ELF-1 (cell line): ENCODE results near the gene HIVEP3.
"Not testable (repeated sequence)": the region's sequence is repeated elsewhere in the genome, so short reads cannot be mapped to it uniquely, and the experiment has no call there.

ENCODE experiments used
- DNase-seq: peaks from one replicate; pipeline ENCODE4 v3.0.0-alpha.2; 2016; ENCODE audit warnings: low read depth, low spot score

Gene HIVEP3

DNA sequence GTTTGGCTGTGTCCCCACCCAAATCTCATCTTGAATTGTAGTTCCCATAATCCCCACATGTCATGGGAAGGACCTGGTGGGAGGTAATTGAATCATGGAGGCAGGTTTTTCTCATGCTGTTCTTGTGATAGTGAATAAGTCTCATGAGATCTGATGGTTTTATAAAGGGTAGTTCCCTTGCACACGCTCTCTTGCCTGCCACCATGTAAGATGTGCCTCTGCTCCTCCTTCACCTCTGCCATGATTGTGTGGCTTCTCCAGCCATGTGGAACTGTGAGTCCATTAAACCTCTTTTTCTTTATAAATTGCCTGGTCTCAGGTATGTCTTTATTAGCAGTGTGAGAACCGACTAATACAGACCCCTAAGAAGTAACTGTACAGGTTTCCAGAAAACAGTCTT, 2.5 kb upstream of the HIVEP3 start:
- DNase-seq = not testable (repeated sequence)

- no peak for DNase-seq
Measured at GRCh38 chr1:41920658-41921057, 1.9 kb upstream of the HIVEP3 start.

GRCh38 chr1:41919764-41920397, 1.2 kb upstream of the HIVEP3 start:
- peak; percentile 39 for DNase-seq

- no peak for DNase-seq
Measured at GRCh38 chr1:41919131-41919530, 409 bp upstream of the HIVEP3 start.

GRCh38 chr1:41917835-41918449, 780 bp downstream of the HIVEP3 start:
- peak; percentile 50 for DNase-seq

DNA sequence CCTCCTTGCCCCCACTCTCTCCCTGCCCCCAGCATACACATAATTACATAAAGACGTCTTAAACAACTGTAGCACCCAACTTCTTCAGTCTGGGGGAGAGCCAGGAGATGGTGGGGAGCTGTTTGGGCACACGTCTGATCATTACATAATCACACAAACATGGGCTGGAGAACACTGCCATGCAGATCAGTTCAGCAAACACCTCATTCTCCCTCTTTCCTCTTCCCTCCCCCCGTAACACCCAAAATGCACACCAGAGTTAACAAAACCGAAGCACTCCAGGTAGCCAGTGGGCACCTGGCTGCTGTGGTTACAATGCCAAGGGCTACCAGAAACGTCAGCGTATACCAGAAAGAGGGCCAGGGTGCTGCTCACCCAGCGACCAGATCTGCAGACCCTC, 1.6 kb downstream of the HIVEP3 start:
- no peak for DNase-seq

- no peak for DNase-seq
Measured at GRCh38 chr1:41915786-41916571, 2.7 kb downstream of the HIVEP3 start.

- no peak for DNase-seq
Measured at GRCh38 chr1:41914516-41914915, 4.2 kb downstream of the HIVEP3 start.

GRCh38 chr1:41913014-41913413, 5.7 kb downstream of the HIVEP3 start:
- DNase-seq = no peak

GRCh38 chr1:41908288-41908895, 10.3 kb downstream of the HIVEP3 start:
- DNase-seq = no peak

DNA sequence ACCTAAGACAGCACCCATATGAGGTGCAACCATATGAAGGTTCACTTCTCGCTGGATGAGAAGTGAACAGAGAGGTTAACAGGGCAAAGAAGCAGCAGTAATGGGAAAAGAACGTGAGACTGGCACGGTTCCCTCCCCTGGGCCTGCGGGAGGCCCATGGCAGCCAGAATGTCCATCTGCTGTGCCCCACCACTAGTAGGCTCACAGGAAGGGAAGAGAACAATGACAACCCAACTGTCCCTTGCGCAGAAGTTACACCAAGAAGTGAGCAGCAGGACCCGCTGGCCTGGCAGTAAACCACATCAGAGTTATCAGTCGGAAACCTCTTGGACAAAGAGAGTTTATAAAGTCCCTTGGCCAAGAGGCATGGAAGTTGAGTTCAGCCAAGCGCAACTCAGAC, 11.3 kb downstream of the HIVEP3 start:
- no peak for DNase-seq

GRCh38 chr1:41906943-41907342, 11.8 kb downstream of the HIVEP3 start:
- DNase-seq = no peak

DNA sequence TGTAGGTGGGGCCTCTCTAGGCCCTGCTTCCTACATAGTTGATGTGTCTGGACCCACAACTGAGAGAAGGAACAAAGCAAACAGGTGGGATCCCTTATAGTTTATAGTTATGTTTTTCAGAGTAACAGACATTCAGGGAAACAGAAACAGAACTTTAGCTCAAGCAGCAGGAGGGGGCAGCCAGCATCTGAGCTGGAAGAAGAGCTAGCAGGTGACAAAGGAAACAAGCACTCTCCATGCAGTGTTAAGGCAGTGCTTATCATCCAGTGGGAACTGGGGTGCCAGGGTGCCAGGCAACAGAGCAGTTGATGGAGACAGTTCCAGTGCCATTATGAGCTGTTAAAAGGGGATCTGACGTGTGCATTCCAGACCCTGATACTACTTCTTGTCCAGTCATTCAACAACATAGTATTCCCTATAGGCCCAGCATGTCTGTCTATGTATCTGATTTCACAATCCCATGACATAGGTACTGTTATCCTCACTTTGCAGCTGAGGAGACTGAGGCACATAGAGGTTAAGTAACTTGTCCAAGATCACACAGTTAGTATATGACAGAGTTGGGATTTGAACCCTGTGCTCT, 13.5 kb downstream of the HIVEP3 start:
- no peak for DNase-seq

GRCh38 chr1:41902664-41903063, 16.1 kb downstream of the HIVEP3 start:
- DNase-seq = no peak

- DNase-seq = peak; percentile 78
Measured at GRCh38 chr1:41902159-41902577, 16.6 kb downstream of the HIVEP3 start.

- no peak for DNase-seq
Measured at GRCh38 chr1:41901551-41901950, 17.2 kb downstream of the HIVEP3 start.

DNA sequence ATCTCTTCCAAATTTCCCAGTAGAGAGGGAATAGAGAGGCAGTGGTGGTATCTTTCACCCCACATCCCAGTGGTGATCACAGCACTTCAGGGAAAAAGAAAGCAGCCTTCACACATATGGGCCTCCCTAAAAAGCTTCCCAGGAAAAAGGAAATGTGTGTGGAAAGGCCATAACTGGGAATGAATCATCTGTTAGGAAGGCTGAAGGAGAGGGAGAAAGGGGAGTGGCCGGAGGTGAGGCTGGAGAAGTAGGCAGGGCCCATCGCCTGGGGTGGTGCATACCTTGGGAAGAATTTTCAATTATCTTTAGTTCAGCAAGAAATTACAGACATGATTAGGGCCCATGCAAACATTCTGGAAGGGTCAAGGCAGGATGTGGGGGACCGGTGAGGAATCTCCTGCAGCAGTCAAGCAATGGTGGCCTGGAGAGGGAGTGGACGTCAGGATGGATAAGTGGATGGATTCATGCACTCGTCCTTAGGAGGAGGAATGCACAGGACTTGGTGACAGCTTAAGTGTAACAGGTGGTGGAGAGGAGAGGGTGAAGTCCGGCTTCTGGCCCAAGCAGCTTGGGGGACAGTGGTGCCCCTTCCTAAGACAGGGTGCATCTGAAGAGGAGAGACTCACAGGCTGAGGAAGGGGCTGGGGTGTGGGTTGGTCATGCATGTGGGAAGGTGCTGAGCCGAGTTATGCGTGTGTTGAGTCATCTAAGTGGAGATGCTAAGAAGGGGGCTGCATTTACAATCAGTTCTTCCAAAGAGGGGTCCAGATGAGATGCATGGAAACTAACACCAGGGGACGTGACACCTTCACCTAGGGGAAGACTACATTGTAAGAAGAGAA, 17.9 kb downstream of the HIVEP3 start:
- peak; percentile 52 for DNase-seq

DNA sequence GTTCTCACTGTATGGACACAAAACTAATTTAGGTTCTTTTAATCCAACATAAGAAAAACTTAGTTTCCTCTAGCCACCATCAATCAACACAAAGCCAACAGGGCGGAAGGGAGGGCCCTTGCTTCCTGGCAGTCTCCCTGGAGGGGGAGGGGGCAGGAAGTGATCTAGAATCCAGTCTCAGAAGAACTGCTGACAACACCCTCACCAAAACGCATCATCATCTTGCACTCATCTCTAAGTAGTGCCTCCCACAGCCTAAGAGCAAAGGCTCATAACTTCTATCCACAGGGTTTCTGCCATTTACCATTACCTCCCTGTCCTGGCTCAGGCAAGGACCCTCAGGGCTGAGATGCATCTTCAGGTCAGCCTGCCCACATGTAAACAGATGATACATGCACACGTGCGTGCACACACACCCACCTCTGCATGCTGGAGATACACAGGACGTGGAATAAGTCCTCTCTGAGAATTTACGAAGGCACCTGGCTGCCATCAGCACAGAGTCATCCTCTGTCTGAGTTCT, 20.5 kb downstream of the HIVEP3 start:
- DNase-seq = no peak

- no peak for DNase-seq
Measured at GRCh38 chr1:41895552-41895951, 23.2 kb downstream of the HIVEP3 start.

DNA sequence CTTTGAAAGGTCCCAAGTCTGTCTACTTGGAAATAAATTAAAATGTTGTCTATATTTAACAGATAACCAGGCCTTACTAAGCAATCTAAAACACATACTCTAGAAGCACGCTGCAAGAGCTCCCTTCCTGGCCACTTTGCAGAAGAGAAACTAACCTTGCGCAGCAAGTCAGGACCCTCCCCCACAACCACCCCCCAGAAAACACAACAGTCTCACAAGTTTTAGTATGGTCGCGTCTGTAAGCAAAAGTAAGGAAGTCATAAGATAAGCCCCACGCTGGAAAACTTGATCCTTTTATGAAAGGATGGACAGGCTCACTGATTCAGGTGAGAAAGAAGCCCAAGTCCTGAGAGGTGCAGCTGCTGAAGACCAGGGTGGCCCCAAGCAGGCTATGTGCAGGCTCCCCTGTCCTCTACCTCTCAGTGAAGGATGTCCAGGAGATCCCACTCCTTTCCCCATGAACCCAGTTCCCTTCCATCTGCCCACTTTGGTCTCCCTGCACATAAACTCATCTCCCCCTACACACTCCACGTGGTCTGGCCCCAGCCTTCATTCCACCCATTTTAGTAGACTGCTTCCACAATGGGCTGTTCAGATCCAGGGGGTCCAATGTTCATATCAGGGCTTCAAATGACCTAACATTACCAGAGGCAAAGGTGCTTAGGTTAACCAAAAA, 23.8 kb downstream of the HIVEP3 start:
- DNase-seq = no peak
